Motor neuron (in vitro differentiated cells): ENCODE data around the gene SQSTM1. TPM values are rescaled to one million over a fixed set of nuclear protein-coding genes. Genes with fewer than 3 reads are reported as not detected.
"Not testable (repeated sequence)": the region's sequence is repeated elsewhere in the genome, so short reads cannot be mapped to it uniquely, and the experiment has no call there.

ENCODE experiments used
- ATAC-seq, 8 experiments: fragments of 200-7000 bp; cut with Tn5 transposase; replicated peaks in 6 of 8; 2 replicates each; pipeline ENCODE4 v1.8.0; 2021; ENCODE audit warnings: mild to moderate bottlenecking in 8 of 8, moderate library complexity in 8 of 8
- H3K27ac ChIP-seq, 2 donors: fragments of 250-450 bp; sonication (Bioruptor Pico); 2 replicates each; pipeline ENCODE4 v1.9.0; 2021; ENCODE audit warnings: antibody characterized with exemption in 2 of 2, mild to moderate bottlenecking in 2 of 2, moderate library complexity in 1 of 2
- H3K4me1 ChIP-seq, 2 donors: fragments of 250-450 bp; sonication (Bioruptor Pico); replicated peaks in 1 of 2; 2 replicates each; pipeline ENCODE4 v1.6.1; 2021; ENCODE audit warnings: antibody characterized with exemption in 2 of 2, mild to moderate bottlenecking in 2 of 2, moderate library complexity in 1 of 2
- H3K4me3 ChIP-seq, 5 donors: fragments of 250-450 bp; sonication (Bioruptor Pico); 2 replicates each; pipeline ENCODE4 v1.9.0; 2021; ENCODE audit warnings: antibody characterized with exemption in 5 of 5, mild to moderate bottlenecking in 5 of 5, moderate library complexity in 4 of 5
- whole genome bisulfite sequencing, 10 experiments: fragments of 450-650 bp; shearing (Covaris generic); methylation state at CpG; one replicate each; pipeline ENCODE4 v1.0.0; 2022; 5-methylcytosine and 5-hydroxymethylcytosine counted together
- in situ Hi-C, 9 experiments: fragments of 400-800 bp; cut with MboI; loops; one replicate each; pipeline ENCODE4 v1.15.0; 2021; ENCODE audit warnings: low sequenced_read_pairs in 9 of 9, low pct_unique_long_range_greater_than_20kb in 2 of 9; ENCODE audit not compliant: unreplicated experiment in 9 of 9
- total RNA-seq, 8 experiments: library from RNA; unstranded; fragments of 300-600 nt; gene quantifications; 2 replicates each; pipeline versions ENCODE4 v1.2.3 to v1.2.4, GENCODE V29; 2022

Gene SQSTM1
- total RNA-seq, 8 experiments from 2014 or later = 55.5 to 679 (median 128) TPM

GRCh38 chr5:179871533-179871932 is 50.8 kb downstream of the SQSTM1 start:
- ATAC-seq, H3K27ac ChIP-seq, H3K4me1 ChIP-seq, H3K4me3 ChIP-seq, in situ Hi-C loops: not testable (repeated sequence)
- WGBS, 10 experiments = no CpG with 5 or more reads among the region's 14 CpGs

GRCh38 chr5:179872055-179872827 is 51.5 kb downstream of the SQSTM1 start:
- in situ Hi-C loops = no loop called here
- H3K4me3 ChIP-seq = no peak overlapping the region
- ATAC-seq = no peak
- no peaks in the 10 kb centered on the region for H3K4me1 ChIP-seq
- no peak overlapping the region for H3K27ac ChIP-seq
- 86% methylated on average over 1 of the region's 18 CpGs; no CpG with 5 or more reads in 9 of the 10 experiments for WGBS, 10 experiments

GRCh38 chr5:179872828-179873575 is 52.3 kb downstream of the SQSTM1 start:
- 92 to 100% (median 98%) methylated on average over 1 to 5 of the region's 14 CpGs; no CpG with 5 or more reads in 6 of the 10 experiments for WGBS, 10 experiments
- no peak overlapping the region for H3K27ac ChIP-seq
- no peak for ATAC-seq
- no peaks in the 10 kb centered on the region for H3K4me1 ChIP-seq
- in situ Hi-C loops = no loop called here
- H3K4me3 ChIP-seq = no peak overlapping the region

- ATAC-seq = no peak
- 83 to 100% (median 100%) methylated on average over 1 of the region's 7 CpGs; no CpG with 5 or more reads in 6 of the 10 experiments for WGBS, 10 experiments
- no peak overlapping the region for H3K4me3 ChIP-seq
- in situ Hi-C loops = no loop called here
- H3K27ac ChIP-seq = no peak overlapping the region
- H3K4me1 ChIP-seq = no peaks in the 10 kb centered on the region
Measured at GRCh38 chr5:179873588-179874110, 52.9 kb downstream of the SQSTM1 start.

- H3K4me3 ChIP-seq = no peak overlapping the region
- no peak overlapping the region for H3K27ac ChIP-seq
- 100% methylated on average over 1 of the region's 3 CpGs; no CpG with 5 or more reads in 9 of the 10 experiments for WGBS, 10 experiments
- in situ Hi-C loops = no loop called here
- H3K4me1 ChIP-seq = no peaks in the 10 kb centered on the region
- ATAC-seq = no peak
Measured at GRCh38 chr5:179874136-179874535, 53.4 kb downstream of the SQSTM1 start.

GRCh38 chr5:179874536-179875292 is 54.0 kb downstream of the SQSTM1 start:
- ATAC-seq = no peak
- no peaks in the 10 kb centered on the region for H3K4me1 ChIP-seq
- in situ Hi-C loops = no loop called here
- H3K27ac ChIP-seq = no peak overlapping the region
- no peak overlapping the region for H3K4me3 ChIP-seq
- WGBS, 10 experiments = 95 to 100% (median 96%) methylated on average over 1 to 5 of the region's 28 CpGs; no CpG with 5 or more reads in 5 of the 10 experiments

GRCh38 chr5:179875741-179876609 is 55.3 kb downstream of the SQSTM1 start:
- WGBS, 10 experiments = 75 to 100% (median 94%) methylated on average over 1 to 4 of the region's 16 CpGs; no CpG with 5 or more reads in 3 of the 10 experiments
- in situ Hi-C loops = no loop called here
- ATAC-seq = no peak
- Histone ChIP-seq H3K4me1 (no peaks in the 10 kb centered on the region), H3K27ac (no peak overlapping the region), H3K4me3 (no peak overlapping the region)

- Histone ChIP-seq H3K4me1 (no peaks in the 10 kb centered on the region), H3K27ac (no peak overlapping the region), H3K4me3 (no peak overlapping the region)
- in situ Hi-C loops = no loop called here
- ATAC-seq = no peak
- 73 to 100% (median 89%) methylated on average over 1 to 3 of the region's 3 CpGs; no CpG with 5 or more reads in 6 of the 10 experiments for WGBS, 10 experiments
Measured at GRCh38 chr5:179876610-179876952, 55.9 kb downstream of the SQSTM1 start.

- no peaks in the 10 kb centered on the region for H3K4me1 ChIP-seq
- no peak overlapping the region for H3K4me3 ChIP-seq
- in situ Hi-C loops = no loop called here
- whole genome bisulfite sequencing, 10 experiments = 87 to 100% (median 96%) methylated on average over 1 to 12 of the region's 26 CpGs; no CpG with 5 or more reads in 6 of the 10 experiments
- no peak for ATAC-seq
- no peak overlapping the region for H3K27ac ChIP-seq
Measured at GRCh38 chr5:179878222-179879002, 57.7 kb downstream of the SQSTM1 start.

GRCh38 chr5:179879003-179879689 is 58.4 kb downstream of the SQSTM1 start:
- H3K27ac ChIP-seq = no peak overlapping the region
- WGBS, 10 experiments = 80 to 100% (median 88%) methylated on average over 1 to 4 of the region's 31 CpGs; no CpG with 5 or more reads in 6 of the 10 experiments
- peak in 1 of 8 experiments; percentile 13 for ATAC-seq

GRCh38 chr5:179879690-179880010 is 58.9 kb downstream of the SQSTM1 start:
- no peak overlapping the region for H3K27ac ChIP-seq
- WGBS, 10 experiments = 90 to 100% (median 98%) methylated on average over 1 to 6 of the region's 13 CpGs; no CpG with 5 or more reads in 7 of the 10 experiments

More at GRCh38 chr5:179879003-179879689, 58.4 kb downstream of the SQSTM1 start:
- Histone ChIP-seq H3K4me3 (no peak overlapping the region), H3K4me1 (no peaks in the 10 kb centered on the region)
- in situ Hi-C loops = no loop called here

More at GRCh38 chr5:179879690-179880010, 58.9 kb downstream of the SQSTM1 start:
- H3K4me1 ChIP-seq = no peaks in the 10 kb centered on the region
- no peak overlapping the region for H3K4me3 ChIP-seq
- in situ Hi-C loops = no loop called here
- no peak for ATAC-seq
